Measurements from ENCODE around the gene B3GNT5. TPM values are rescaled to one million over a fixed set of nuclear protein-coding genes. Genes with fewer than 3 reads are reported as not detected.

B3GNT5 gene
- total and polyA plus RNA-seq, 9 of the 15 experiments (the other 6 are each of a cell fraction or from before 2014, with no cell fraction given): 8.8 to 23.8 (median 14.4) TPM

- no peak for TF ChIP-seq THRA (IDR thresholded peaks at IDR 0.05)
- no peak for TF ChIP-seq TBP (optimal IDR thresholded peaks at IDR 0.05; ENCODE audit: low read depth, low read length)
- TF ChIP-seq ARNT (IDR thresholded peaks at IDR 0.05): no peak
- no peak for TF ChIP-seq HDAC2 (IDR thresholded peaks at IDR 0.05)
- TF ChIP-seq YBX1 (IDR thresholded peaks at IDR 0.05): no peak
- TF ChIP-seq ATF2 (CRISPR knock-in tag; IDR thresholded peaks at IDR 0.05): no peak
- no peak for TF ChIP-seq ETV1 (tag; conservative IDR thresholded peaks at IDR 0.05; ENCODE audit: low read depth)
- TF ChIP-seq ZNF778 (CRISPR knock-in tag; IDR thresholded peaks at IDR 0.05): no peak
- TF ChIP-seq KLF16 (IDR thresholded peaks at IDR 0.05): no peak
These were observed 25.5 kb downstream of the B3GNT5 start (continued) for GRCh38 chr3:183278479-183279088.

- intact Hi-C loops (cut with micrococcal nuclease): no loop called here
- TF ChIP-seq SIRT6 (IDR thresholded peaks at IDR 0.05; ENCODE audit: low read depth, low read length) (no peak), ZNF551 (CRISPR knock-in tag; IDR thresholded peaks at IDR 0.05) (no peak), ILF3 (IDR thresholded peaks at IDR 0.05; ENCODE audit: borderline replicate concordance) (no peak), ZNF398 (CRISPR knock-in tag; IDR thresholded peaks at IDR 0.05) (no peak), HNRNPK (IDR thresholded peaks at IDR 0.05; ENCODE audit: low read depth, low read length, poor library complexity, severe bottlenecking) (no peak), MLX (CRISPR knock-in tag; conservative IDR thresholded peaks at IDR 0.05) (no peak), ADNP (tag; IDR thresholded peaks at IDR 0.05) (no peak), TAF7 (tag; IDR thresholded peaks at IDR 0.05) (no peak), ZNF282 (CRISPR knock-in tag; IDR thresholded peaks at IDR 0.05) (no peak)
These were observed 26.3 kb downstream of the B3GNT5 start for GRCh38 chr3:183279371-183279770.

More at GRCh38 chr3:183279371-183279770, 26.3 kb downstream of the B3GNT5 start:
- Histone ChIP-seq H3K27me3 (ENCODE audit: control insufficient read depth in 2 of 2, insufficient read depth in 2 of 2, low read length in 2 of 2) (no peaks in the 10 kb centered on the region), H3K9me3 (replicated peaks; ENCODE audit: control insufficient read depth, insufficient read depth, low read depth, low read length) (no peaks in the 10 kb centered on the region), H3K36me3 (ENCODE audit: control insufficient read depth, insufficient read depth, low read length) (no peaks in the 10 kb centered on the region), H3K9ac (ENCODE audit: insufficient read depth in 1 of 2, low read depth in 2 of 2, low read length in 2 of 2) (no peak overlapping the region), H3K4me1 (replicated peaks in 1 of 2; ENCODE audit: control insufficient read depth in 2 of 2, insufficient read depth in 2 of 2, low read length in 2 of 2) (peaks cover 0 to 9% of the 10 kb centered on the region in 2 experiments; a peak in 2 of 5 replicates), H4K20me1 (replicated peaks; ENCODE audit: control insufficient read depth, insufficient read depth, low read length) (no peaks in the 10 kb centered on the region), H3K79me2 (ENCODE audit: control insufficient read depth, insufficient read depth, low read length) (no peaks in the 10 kb centered on the region), H3K4me2 (ENCODE audit: insufficient read depth, low read length) (no peak overlapping the region), H3K27ac (ENCODE audit: extremely low read depth, low read depth, low read length) (no peak overlapping the region), H3K9me1 (ENCODE audit: control insufficient read depth, insufficient read depth, low read length) (no peaks in the 10 kb centered on the region), H2AFZ (ENCODE audit: low read depth, low read length) (no peak overlapping the region), H3K4me3 (no peak overlapping the region)
- in situ Hi-C loops (cut with MboI): no loop called here
- BruUV-seq (replicated peaks): no TSS peak
- ChIA-PET CTCF (ENCODE audit: low intra/inter-chr PET ratio) (no interaction called here), POLR2A (interaction anchor here (0.7 to 1.1 kb wide), 2 partner anchors 8 to 19 kb away, joined by 3 to 5 read pairs; no protein-coding TSS in a partner anchor)
- ATAC-seq: no peak
- DNase-seq (ENCODE audit: extremely low read depth in 1 of 4, low spot score in 3 of 4): no peak
- WGBS (ENCODE audit: insufficient coverage, low coverage, missing lambda C conversion rate): 66% methylated on average over 3 of the region's 3 CpGs
- no peak for FAIRE-seq
